HepG2 (cell line): ENCODE results near the gene MYH9. TPM values are rescaled to one million over a fixed set of nuclear protein-coding genes. Genes with fewer than 3 reads are reported as not detected.
A peak's percentile ranks its signal among the peaks of the same experiment; 100 is the strongest.
"Not testable (repeated sequence)": the region's sequence is repeated elsewhere in the genome, so short reads cannot be mapped to it uniquely, and the experiment has no call there.

ENCODE experiments used
- ATAC-seq: fragments of 200-7000 bp; cut with Tn5 transposase; 3 replicates; pipeline ENCODE4 v1.9.1; 2020; ENCODE audit warnings: mild to moderate bottlenecking, moderate library complexity
- BruUV-seq: library from RNA; stranded (reverse); fragments of 400-500 nt; replicated peaks from 2 replicates; lab custom pipeline; 2021; lab: Mats Ljungman, UMichigan
- CTCF ChIA-PET: fragments of 300-600 bp; formaldehyde crosslinking; extraction: SDS; loops from one replicate; lab custom pipeline; 2021; ENCODE audit warnings: low total read pairs, inconsistent platforms, low intra/inter-chr PET ratio; lab: Yijun Ruan, JAX
- POLR2A ChIA-PET: fragments of 350-600 bp; sonication (Branson Sonifier 250); formaldehyde crosslinking; loops from one replicate; lab custom pipeline; 2020; ENCODE audit warnings: antibody characterized with exemption, inconsistent platforms; lab: Yijun Ruan, JAX
- DNase-seq: peaks from one replicate; pipeline ENCODE4 v3.0.0-alpha.2; 2015; ENCODE audit warnings: low spot score
- FAIRE-seq: peaks from 3 replicates; lab custom pipeline; 2011; peaks lifted over from hg19 to GRCh38; lab: Jason Lieb, UNC
- H2AFZ ChIP-seq: one replicate; pipeline ENCODE4 v1.6.1; 2011; ENCODE audit warnings: low read length, inconsistent platforms
- H3K27ac ChIP-seq: fragments of 300-600 bp; 3 replicates; pipeline ENCODE4 v1.8.0; 2011; ENCODE audit warnings: mixed run types, mild to moderate bottlenecking, mixed read lengths, low read length, inconsistent platforms; ENCODE audit not compliant: insufficient read depth; ENCODE audit errors: extremely low read length
- H3K27me3 ChIP-seq, 2 experiments: fragments of 200-600 bp in 1 of 2; 2 replicates in 1 of 2; 3 replicates in 1 of 2; pipeline versions ENCODE4 v1.6.0 to v1.8.0; 2011; ENCODE audit warnings: low read length in 2 of 2, mild to moderate bottlenecking in 2 of 2, moderate library complexity in 2 of 2, inconsistent platforms in 1 of 2; ENCODE audit not compliant: insufficient read depth in 2 of 2, control insufficient read depth in 1 of 2
- H3K36me3 ChIP-seq, 2 experiments: fragments of 200-600 bp in 1 of 2; replicated peaks in 1 of 2; 2 replicates in 1 of 2; 3 replicates in 1 of 2; pipeline versions ENCODE4 v1.5.1 to v1.8.0; 2011; ENCODE audit warnings: low read length in 2 of 2, inconsistent platforms in 1 of 2; ENCODE audit not compliant: insufficient read depth in 2 of 2, control insufficient read depth in 1 of 2
- H3K4me1 ChIP-seq: 2 replicates; pipeline ENCODE4 v1.5.1; 2012; ENCODE audit warnings: low read length, inconsistent platforms; ENCODE audit not compliant: insufficient read depth
- H3K4me2 ChIP-seq: 2 replicates; pipeline ENCODE4 v1.6.0; 2011; ENCODE audit warnings: low read depth, low read length, inconsistent platforms
- H3K4me3 ChIP-seq, 3 experiments: fragments of 200-600 bp in 1 of 3; sonication (generic), shearing (Covaris generic) in 1 of 3; replicated peaks in 1 of 3; 2 replicates each; pipeline ENCODE4 v1.5.1; 2011 to 2016; ENCODE audit warnings: low read length in 3 of 3, inconsistent platforms in 2 of 3, low read depth in 2 of 3, mild to moderate bottlenecking in 2 of 3, control low read depth in 1 of 3, mixed read lengths in 1 of 3; ENCODE audit not compliant: insufficient read depth in 1 of 3
- H3K79me2 ChIP-seq: one replicate; pipeline ENCODE4 v1.6.1; 2011; ENCODE audit warnings: low read length, inconsistent platforms; ENCODE audit not compliant: insufficient read depth
- H3K9ac ChIP-seq: 2 replicates; pipeline ENCODE4 v1.6.0; 2011; ENCODE audit warnings: mild to moderate bottlenecking, low read depth, low read length, inconsistent platforms; ENCODE audit not compliant: insufficient read depth
- H3K9me3 ChIP-seq: 2 replicates; pipeline ENCODE4 v1.5.1; 2012; ENCODE audit warnings: mild to moderate bottlenecking, low read length
- H4K20me1 ChIP-seq: 2 replicates; pipeline ENCODE4 v1.6.0; 2011; ENCODE audit warnings: inconsistent platforms, mild to moderate bottlenecking, low read length, moderate library complexity; ENCODE audit not compliant: insufficient read depth
- AGO2 ChIP-seq: fragments of 200-400 bp; formaldehyde crosslinking; optimal IDR thresholded peaks from 2 replicates; pipeline ENCODE3; 2017; ENCODE audit warnings: mild to moderate bottlenecking, low read depth, low read length, moderate library complexity
- MBNL3 ChIP-seq: fragments of 250-450 bp; sonication (Bioruptor Pico); conservative IDR thresholded peaks from 2 replicates; pipeline ENCODE4 v1.8.0; 2022; ENCODE audit warnings: mild to moderate bottlenecking, inconsistent platforms
- POLR2G ChIP-seq: fragments of 200-400 bp; formaldehyde crosslinking; IDR thresholded peaks from 2 replicates; pipeline ENCODE4 v1.6.1; 2018; ENCODE audit warnings: mild to moderate bottlenecking, low read depth, low read length, moderate library complexity
- ZNF207 ChIP-seq: fragments of 450-650 bp; IDR thresholded peaks from 2 replicates; pipeline ENCODE4 v1.6.1; 2016; ENCODE audit warnings: antibody characterized with exemption, borderline replicate concordance
- WGBS: methylation state at CpG from one replicate; pipeline ENCODE4 v1.1.6; 2017; ENCODE audit warnings: low lambda C conversion rate; 5-methylcytosine and 5-hydroxymethylcytosine counted together
- in situ Hi-C: cut with HindIII; loops from 2 replicates; pipeline ENCODE4 v1.10.0; 2017; ENCODE audit warnings: low pct_unique_long_range_greater_than_20kb; ENCODE audit not compliant: extremely low pct_ligation_motif_present
- intact Hi-C: fragments of 100-400 bp; cut with micrococcal nuclease; formaldehyde crosslinking; loops from one replicate; pipeline ENCODE4 v1.10.0; 2022; ENCODE audit not compliant: unreplicated experiment
- polyA plus RNA-seq, 8 experiments: library from polyadenylated mRNA; depleted of rRNA in 3 of 8; stranded (reverse) in 7 of 8; unstranded in 1 of 8; fragments of >200 nt; fragmentation: Illumina TruSeq in 4 of 8; extraction: Trizol in 4 of 8; gene quantifications; 2 replicates each; pipeline versions ENCODE4 v1.2.1 to v1.2.3, GENCODE V29; 2011 to 2016; ENCODE audit warnings: low read depth in 4 of 8, missing spikeins in 1 of 8, mixed read lengths in 1 of 8; ENCODE audit not compliant: insufficient read depth in 1 of 8
- total RNA-seq, 5 experiments: library from RNA; depleted of rRNA; stranded (reverse); fragments of >200 nt; fragmentation: Illumina TruSeq; extraction: Trizol; gene quantifications; 2 replicates each; pipeline ENCODE4 v1.2.3, GENCODE V29; 2016; ENCODE audit warnings: low read depth in 1 of 5
- TF ChIP-seq, protein P1 (sequence below): sonication (generic); formaldehyde crosslinking; IDR thresholded peaks from 2 replicates; pipeline ENCODE4 v1.5.0; 2020; ENCODE audit warnings: missing genetic modification reagents

The MYH9 gene
- total and polyA plus RNA-seq, 2 of the 13 experiments (the other 11 are each of a cell fraction or from before 2014, with no cell fraction given) = 50.7 to 98.5 TPM

DNA sequence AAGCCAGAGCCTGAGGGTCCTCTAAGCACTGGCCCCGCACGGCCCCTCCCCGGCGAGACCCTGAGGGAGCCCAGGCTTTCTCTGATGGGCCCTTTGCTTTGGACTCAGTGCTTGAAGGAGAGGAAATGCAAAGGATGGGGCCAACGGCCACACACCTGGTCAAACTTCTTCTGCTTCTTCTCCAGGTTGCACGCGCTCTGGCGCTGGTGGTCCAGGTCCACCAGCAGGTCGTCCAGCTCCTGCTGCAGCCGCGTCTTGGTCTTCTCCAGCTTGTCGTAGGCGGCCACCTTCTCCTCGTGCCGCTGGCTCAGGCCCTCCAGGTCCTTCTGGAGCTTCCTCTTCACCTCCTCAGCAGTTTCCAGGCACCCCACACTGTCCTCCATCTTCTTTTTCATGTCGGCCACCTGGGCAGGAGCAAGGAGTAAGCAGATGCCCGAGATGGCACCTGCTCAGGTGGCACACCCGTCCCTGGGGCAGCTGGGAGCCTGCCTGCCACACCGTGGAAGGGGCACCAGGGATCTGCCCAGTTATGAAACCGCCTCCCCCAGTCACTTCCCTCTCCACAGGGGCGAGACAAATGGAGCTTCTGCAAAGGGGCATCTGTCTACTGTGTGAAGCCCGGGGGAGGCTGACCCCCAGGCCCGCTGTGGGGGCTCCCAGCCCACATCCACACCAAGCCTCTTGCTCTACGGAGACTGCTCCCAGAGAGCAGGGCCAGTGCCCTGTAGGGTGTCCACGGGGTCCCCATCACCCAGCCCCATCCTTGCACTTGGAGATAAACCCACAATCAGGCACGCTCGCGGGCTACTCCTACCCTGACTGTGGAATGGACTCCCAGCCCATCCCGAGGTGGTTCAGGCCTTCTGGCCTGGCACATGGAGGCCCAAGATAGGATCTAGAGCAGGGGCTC is 95.7 kb downstream of the MYH9 start:
- Histone ChIP-seq H3K9me3 (no peaks in the 10 kb centered on the region), H3K4me2 (no peak overlapping the region), H3K27ac (no peak overlapping the region), H4K20me1 (no peaks in the 10 kb centered on the region), H3K9ac (no peak overlapping the region), H3K4me1 (no peaks in the 10 kb centered on the region), H3K79me2 (no peaks in the 10 kb centered on the region), H2AFZ (no peak overlapping the region), H3K4me3 (no peak overlapping the region), H3K36me3 (peaks cover 64 to 81% of the 10 kb centered on the region in 2 experiments), H3K27me3 (no peaks in the 10 kb centered on the region)
- ATAC-seq = no peak
- TF ChIP-seq, protein P1, sequence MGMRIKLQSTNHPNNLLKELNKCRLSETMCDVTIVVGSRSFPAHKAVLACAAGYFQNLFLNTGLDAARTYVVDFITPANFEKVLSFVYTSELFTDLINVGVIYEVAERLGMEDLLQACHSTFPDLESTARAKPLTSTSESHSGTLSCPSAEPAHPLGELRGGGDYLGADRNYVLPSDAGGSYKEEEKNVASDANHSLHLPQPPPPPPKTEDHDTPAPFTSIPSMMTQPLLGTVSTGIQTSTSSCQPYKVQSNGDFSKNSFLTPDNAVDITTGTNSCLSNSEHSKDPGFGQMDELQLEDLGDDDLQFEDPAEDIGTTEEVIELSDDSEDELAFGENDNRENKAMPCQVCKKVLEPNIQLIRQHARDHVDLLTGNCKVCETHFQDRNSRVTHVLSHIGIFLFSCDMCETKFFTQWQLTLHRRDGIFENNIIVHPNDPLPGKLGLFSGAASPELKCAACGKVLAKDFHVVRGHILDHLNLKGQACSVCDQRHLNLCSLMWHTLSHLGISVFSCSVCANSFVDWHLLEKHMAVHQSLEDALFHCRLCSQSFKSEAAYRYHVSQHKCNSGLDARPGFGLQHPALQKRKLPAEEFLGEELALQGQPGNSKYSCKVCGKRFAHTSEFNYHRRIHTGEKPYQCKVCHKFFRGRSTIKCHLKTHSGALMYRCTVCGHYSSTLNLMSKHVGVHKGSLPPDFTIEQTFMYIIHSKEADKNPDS (CRISPR knock-in tag) = no peak
- TF ChIP-seq POLR2G (0 out of 2 replicates have a peak, but pooled peaks have one; percentile 25), MBNL3 (CRISPR knock-in tag) (no peak), ZNF207 (no peak), AGO2 (peak; percentile 72)
- POLR2A ChIA-PET = no interaction called here
- in situ Hi-C loops = no loop called here
- FAIRE-seq = no peak
- CTCF ChIA-PET = no interaction called here
- BruUV-seq = no TSS peak
- DNase-seq = no peak
- 96% methylated on average over 22 of the region's 29 CpGs for WGBS
- intact Hi-C loops = no loop called here

DNA sequence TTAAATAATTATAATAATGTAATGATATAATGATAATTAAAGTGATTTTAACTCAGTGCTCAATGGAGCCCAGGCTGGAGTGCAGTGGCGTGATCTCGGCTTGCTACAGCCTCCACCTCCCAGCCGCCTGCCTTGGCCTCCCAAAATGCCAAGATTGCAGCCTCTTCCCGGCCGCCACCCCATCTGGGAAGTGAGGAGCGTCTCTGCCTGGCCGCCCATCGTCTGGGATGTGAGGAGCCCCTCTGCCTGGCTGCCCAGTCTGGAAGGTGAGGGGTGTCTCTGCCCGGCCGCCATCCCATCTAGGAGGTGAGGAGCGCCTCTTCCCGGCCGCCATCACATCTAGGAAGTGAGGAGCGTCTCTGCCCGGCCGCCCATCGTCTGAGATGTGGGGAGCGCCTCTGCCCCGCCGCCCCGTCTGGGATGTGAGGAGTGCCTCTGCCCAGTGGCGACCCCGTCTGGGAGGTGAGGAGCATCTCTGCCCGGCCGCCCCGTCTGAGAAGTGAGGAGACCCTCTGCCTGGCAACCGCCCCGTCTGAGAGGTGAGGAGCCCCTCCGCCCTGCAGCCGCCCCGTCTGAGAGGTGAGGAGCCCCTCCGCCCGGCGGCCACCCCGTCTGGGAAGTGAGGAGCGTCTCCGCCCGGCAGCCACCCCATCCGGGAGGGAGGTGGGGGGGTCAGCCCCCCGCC is 97.2 kb downstream of the MYH9 start:
- BruUV-seq, in situ Hi-C loops, H4K20me1 ChIP-seq, H3K9me3 ChIP-seq, DNase-seq, H3K4me2 ChIP-seq, H3K9ac ChIP-seq, H3K79me2 ChIP-seq, FAIRE-seq, ATAC-seq, POLR2A ChIA-PET, CTCF ChIA-PET, intact Hi-C loops, H3K4me3 ChIP-seq, H2AFZ ChIP-seq, H3K4me1 ChIP-seq, H3K27ac ChIP-seq, H3K27me3 ChIP-seq: not testable (repeated sequence)
- WGBS = 100% methylated on average over 3 of the region's 40 CpGs
- peaks cover 59 to 80% of the 10 kb centered on the region in 2 experiments for H3K36me3 ChIP-seq

DNA sequence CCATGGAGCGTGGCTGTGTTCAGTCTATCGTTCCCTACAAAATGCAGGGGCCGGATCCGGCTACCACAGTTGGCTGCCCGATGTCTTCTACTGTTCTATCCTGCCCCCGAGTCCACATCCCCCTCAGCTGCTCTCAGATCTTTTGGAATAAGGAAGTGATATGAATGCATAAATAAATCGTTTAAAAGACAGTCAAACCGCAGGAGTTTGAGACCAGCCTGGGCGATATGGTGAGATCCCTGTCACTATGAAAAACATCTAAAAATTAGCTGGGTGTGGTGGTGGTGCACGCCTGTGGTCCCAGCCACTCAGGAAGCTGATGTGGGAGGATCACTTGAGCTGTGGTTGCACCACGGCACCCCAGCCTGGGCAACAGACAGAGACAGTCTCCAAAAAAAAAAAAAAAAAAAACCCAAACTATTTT is 97.8 kb downstream of the MYH9 start:
- intact Hi-C loops, H4K20me1 ChIP-seq, H3K4me1 ChIP-seq, H2AFZ ChIP-seq, CTCF ChIA-PET, H3K79me2 ChIP-seq, H3K27me3 ChIP-seq, ATAC-seq, DNase-seq, POLR2A ChIA-PET, H3K4me3 ChIP-seq, H3K9ac ChIP-seq, H3K4me2 ChIP-seq, H3K27ac ChIP-seq, BruUV-seq, H3K9me3 ChIP-seq, FAIRE-seq: not testable (repeated sequence)
- in situ Hi-C loops = loop anchor here (5.0 to 10.0 kb wide), 2 partner anchors 55 to 93 kb away; partner anchors contain the start of gene APOL2
- WGBS = 99% methylated on average over 11 of the region's 11 CpGs
- H3K36me3 ChIP-seq = peaks cover 55 to 80% of the 10 kb centered on the region in 2 experiments
